Transverse colon (tissue), 4 donors: ENCODE results near the gene FBXL13.

Experiments
- CTCF ChIP-seq, 5 experiments: fragments of 200-600 bp in 3 of 5; fragments of 450-650 bp in 2 of 5; sonication (generic) in 3 of 5; IDR thresholded peaks; 1 replicate in 2 of 5; 2 replicates in 3 of 5; pipeline ENCODE4 v1.5.1; 2016 to 2017; ENCODE audit warnings: antibody characterized with exemption in 5 of 5, inconsistent platforms in 3 of 5, mild to moderate bottlenecking in 2 of 5, moderate library complexity in 1 of 5
- EP300 ChIP-seq: sonication (generic); formaldehyde crosslinking; IDR thresholded peaks from one replicate; pipeline ENCODE4 v1.6.1; 2017; ENCODE audit warnings: antibody characterized with exemption, low read depth
- POLR2A ChIP-seq: fragments of 450-650 bp; IDR thresholded peaks from one replicate; pipeline ENCODE4 v1.6.1; 2016; ENCODE audit warnings: antibody characterized with exemption, mild to moderate bottlenecking, moderate library complexity
- POLR2AphosphoS5 ChIP-seq, 3 donors: sonication (generic); formaldehyde crosslinking; IDR thresholded peaks; one replicate each; pipeline ENCODE4 v1.6.1; 2016; ENCODE audit warnings: antibody characterized with exemption in 3 of 3

- TF ChIP-seq POLR2A (no peak), CTCF (IDR thresholded peaks at IDR 0.05) (no peak), EP300 (no peak), POLR2AphosphoS5 (IDR thresholded peaks at IDR 0.05) (no peak)
These were observed 156.9 kb downstream of the FBXL13 start for GRCh38 chr7:102917436-102918353.
